Activated gamma-delta T cell treated with Interleukin-2 at 50 U/mL for 16 hours (primary cell): ENCODE data around the gene CDH22.

ENCODE experiments used
- DNase-seq: peaks from one replicate; pipeline ENCODE4 v3.0.0-alpha.2; 2020

CDH22 gene

GRCh38 chr20:46264391-46265266 is 43.7 kb downstream of the CDH22 start:
- no peak for DNase-seq

GRCh38 chr20:46261456-46262253 is 46.6 kb downstream of the CDH22 start:
- DNase-seq: no peak

- DNase-seq: no peak
Measured at GRCh38 chr20:46260936-46261454, 47.3 kb downstream of the CDH22 start.

GRCh38 chr20:46260480-46260879 is 47.8 kb downstream of the CDH22 start:
- no peak for DNase-seq

GRCh38 chr20:46259260-46259859 is 48.9 kb downstream of the CDH22 start:
- no peak for DNase-seq

GRCh38 chr20:46257887-46258286 is 50.4 kb downstream of the CDH22 start:
- no peak for DNase-seq

- DNase-seq: no peak
Measured at GRCh38 chr20:46256293-46256692, 52.0 kb downstream of the CDH22 start.

- DNase-seq: no peak
Measured at GRCh38 chr20:46255440-46256104, 52.7 kb downstream of the CDH22 start.

- DNase-seq: no peak
Measured at GRCh38 chr20:46253391-46253790, 54.9 kb downstream of the CDH22 start.

- DNase-seq: no peak
Measured at GRCh38 chr20:46252352-46253091, 55.8 kb downstream of the CDH22 start.

GRCh38 chr20:46251211-46251673 is 57.1 kb downstream of the CDH22 start:
- no peak for DNase-seq

- no peak for DNase-seq
Measured at GRCh38 chr20:46250772-46251171, 57.5 kb downstream of the CDH22 start.

- DNase-seq: no peak
Measured at GRCh38 chr20:46249671-46250070, 58.6 kb downstream of the CDH22 start.

GRCh38 chr20:46246559-46246958 is 61.7 kb downstream of the CDH22 start:
- DNase-seq: no peak

GRCh38 chr20:46243707-46244628 is 64.3 kb downstream of the CDH22 start:
- no peak for DNase-seq

- DNase-seq: no peak
Measured at GRCh38 chr20:46242390-46242789, 65.9 kb downstream of the CDH22 start.

GRCh38 chr20:46240881-46241280 is 67.4 kb downstream of the CDH22 start:
- no peak for DNase-seq

GRCh38 chr20:46240065-46240464 is 68.2 kb downstream of the CDH22 start:
- DNase-seq: no peak

GRCh38 chr20:46237736-46238135 is 70.6 kb downstream of the CDH22 start:
- no peak for DNase-seq

- no peak for DNase-seq
Measured at GRCh38 chr20:46237227-46237626, 71.1 kb downstream of the CDH22 start.

- DNase-seq: no peak
Measured at GRCh38 chr20:46235077-46235476, 73.2 kb downstream of the CDH22 start.
